DND-41 (cell line): ENCODE data around the gene CAMK1.

Experiments
- ATAC-seq: fragments of 200-7000 bp; cut with Tn5 transposase; 3 replicates; pipeline ENCODE4 v1.9.1; 2021; ENCODE audit warnings: low read depth; ENCODE audit not compliant: insufficient read depth
- DNase-seq: peaks from one replicate; pipeline ENCODE4 v3.0.0-alpha.2; 2020
- H2AFZ ChIP-seq: 2 replicates; pipeline ENCODE4 v1.6.0; 2012; ENCODE audit warnings: low read depth, low read length
- H3K27ac ChIP-seq: 2 replicates; pipeline ENCODE4 v1.5.1; 2012; ENCODE audit warnings: low read length, inconsistent platforms
- H3K27me3 ChIP-seq: fragments of 200-600 bp; sonication (generic); 2 replicates; pipeline ENCODE4 v1.6.0; 2012; ENCODE audit warnings: low read length, mild to moderate bottlenecking, inconsistent platforms; ENCODE audit not compliant: insufficient read depth, poor library complexity
- H3K36me3 ChIP-seq: 2 replicates; pipeline ENCODE4 v1.5.1; 2012; ENCODE audit warnings: low read length, inconsistent platforms; ENCODE audit not compliant: insufficient read depth
- H3K4me1 ChIP-seq: 2 replicates; pipeline ENCODE4 v1.5.1; 2012; ENCODE audit warnings: mild to moderate bottlenecking, low read length; ENCODE audit not compliant: insufficient read depth
- H3K4me2 ChIP-seq: 2 replicates; pipeline ENCODE4 v1.6.0; 2012; ENCODE audit warnings: mild to moderate bottlenecking, moderate library complexity, low read length, inconsistent platforms; ENCODE audit not compliant: insufficient read depth
- H3K4me3 ChIP-seq, 2 experiments: fragments of 200-600 bp in 1 of 2; shearing (Covaris generic) in 1 of 2; 2 replicates each; pipeline ENCODE4 v1.5.1; 2012 to 2016; ENCODE audit warnings: inconsistent platforms in 2 of 2, low read length in 2 of 2, mild to moderate bottlenecking in 2 of 2, low read depth in 1 of 2, moderate library complexity in 1 of 2
- H3K79me2 ChIP-seq: 2 replicates; pipeline ENCODE4 v1.6.0; 2012; ENCODE audit warnings: low read length, inconsistent platforms; ENCODE audit not compliant: insufficient read depth
- H3K9ac ChIP-seq: 2 replicates; pipeline ENCODE4 v1.6.0; 2012; ENCODE audit warnings: low read depth, mild to moderate bottlenecking, inconsistent platforms, low read length, moderate library complexity
- H3K9me3 ChIP-seq: 2 replicates; pipeline ENCODE4 v1.5.1; 2012; ENCODE audit warnings: low read length, moderate library complexity, mild to moderate bottlenecking, inconsistent platforms; ENCODE audit not compliant: insufficient read depth, severe bottlenecking
- H4K20me1 ChIP-seq: 2 replicates; pipeline ENCODE4 v1.6.0; 2012; ENCODE audit warnings: low read length; ENCODE audit not compliant: insufficient read depth
- CTCF ChIP-seq: IDR thresholded peaks from 2 replicates; pipeline ENCODE4 v1.5.1; 2012; ENCODE audit warnings: borderline replicate concordance, low read length, moderate library complexity, mild to moderate bottlenecking; ENCODE audit not compliant: poor library complexity, severe bottlenecking; ENCODE audit errors: extremely low read depth
- EZH2 ChIP-seq: IDR thresholded peaks from 3 replicates; pipeline ENCODE4 v1.6.1; 2012; ENCODE audit warnings: borderline replicate concordance, low read depth, mild to moderate bottlenecking, moderate library complexity, low read length, inconsistent platforms; ENCODE audit not compliant: severe bottlenecking

The CAMK1 gene

GRCh38 chr3:9786209-9786739 lies 16.5 kb upstream of the CAMK1 start:
- no peaks in the 10 kb centered on the region for H3K9me3 ChIP-seq
- TF ChIP-seq EZH2 (no peak), CTCF (no peak)
- H3K4me1 ChIP-seq, result peaks cover 11% of the 10 kb centered on the region
- no peak overlapping the region for H2AFZ ChIP-seq
- DNase-seq (no peak), ATAC-seq (no peak)
- H3K27me3 ChIP-seq, result no peaks in the 10 kb centered on the region
- no peaks in the 10 kb centered on the region; the same call in 1 of the 2 replicates for H4K20me1 ChIP-seq
- no peak overlapping the region for H3K4me2 ChIP-seq
- H3K79me2 ChIP-seq, result no peaks in the 10 kb centered on the region
- H3K36me3 ChIP-seq, result peaks cover 69% of the 10 kb centered on the region
- no peak overlapping the region for H3K9ac ChIP-seq
- H3K4me3 ChIP-seq, result no peak overlapping the region
- no peak overlapping the region for H3K27ac ChIP-seq

GRCh38 chr3:9785602-9786001 lies 15.9 kb upstream of the CAMK1 start:
- DNase-seq, result no peak
- H3K4me3 ChIP-seq, result no peak overlapping the region
- H3K36me3 ChIP-seq, result peaks cover 63% of the 10 kb centered on the region

GRCh38 chr3:9784965-9785364 lies 15.2 kb upstream of the CAMK1 start:
- H3K4me2 ChIP-seq, result no peak overlapping the region
- TF ChIP-seq EZH2, result no peak
- no peak for TF ChIP-seq CTCF
- no peak overlapping the region for H2AFZ ChIP-seq

More at GRCh38 chr3:9785602-9786001, 15.9 kb upstream of the CAMK1 start:
- no peak for ATAC-seq
- Histone ChIP-seq H3K27me3 (no peaks in the 10 kb centered on the region), H2AFZ (no peak overlapping the region), H3K4me2 (no peak overlapping the region), H3K9ac (no peak overlapping the region), H3K27ac (no peak overlapping the region), H3K4me1 (peaks cover 10% of the 10 kb centered on the region), H3K79me2 (no peaks in the 10 kb centered on the region), H4K20me1 (peaks cover 1% of the 10 kb centered on the region; the same call in 1 of the 2 replicates), H3K9me3 (no peaks in the 10 kb centered on the region)
- TF ChIP-seq CTCF (no peak), EZH2 (no peak)

More at GRCh38 chr3:9784965-9785364, 15.2 kb upstream of the CAMK1 start:
- no peak overlapping the region for H3K27ac ChIP-seq
- H3K9me3 ChIP-seq, result no peaks in the 10 kb centered on the region
- H3K9ac ChIP-seq, result no peak overlapping the region
- H3K79me2 ChIP-seq, result no peaks in the 10 kb centered on the region
- peaks cover 57% of the 10 kb centered on the region for H3K36me3 ChIP-seq
- H4K20me1 ChIP-seq, result peaks cover 7% of the 10 kb centered on the region
- H3K4me3 ChIP-seq, result no peak overlapping the region
- DNase-seq (no peak), ATAC-seq (no peak)
- peaks cover 16% of the 10 kb centered on the region for H3K4me1 ChIP-seq
- H3K27me3 ChIP-seq, result no peaks in the 10 kb centered on the region
